ENCODE measurements around the gene MRC1. TPM values are rescaled to one million over a fixed set of nuclear protein-coding genes. Genes with fewer than 3 reads are reported as not detected.

MRC1 gene
- total RNA-seq, 3 donors from 2014 or later = 13.8 to 197 (median 29.3) TPM

GRCh38 chr10:17838080-17838648, 29.0 kb downstream of the MRC1 start:
- no peaks in the 10 kb centered on the region for H3K27me3 ChIP-seq
- TF ChIP-seq POLR2AphosphoS5 (IDR thresholded peaks at IDR 0.05) (no peak), POLR2A (IDR thresholded peaks at IDR 0.05) (no peak), CTCF (IDR thresholded peaks at IDR 0.05) (no peak)
- no peak for DNase-seq (ENCODE audit: low spot score in 2 of 2)
- no peaks in the 10 kb centered on the region for H3K36me3 ChIP-seq
- intact Hi-C loops (cut with DNase I; ENCODE audit: low total_unique reads) = no loop called here
- H3K4me3 ChIP-seq = no peak overlapping the region
- no peaks in the 10 kb centered on the region for H3K9me3 ChIP-seq
- no peaks in the 10 kb centered on the region for H3K4me1 ChIP-seq
- H3K27ac ChIP-seq = no peak overlapping the region

- intact Hi-C loops (cut with DNase I; ENCODE audit: low total_unique reads) = no loop called here
- H3K4me3 ChIP-seq = no peak overlapping the region
- H3K27me3 ChIP-seq = no peaks in the 10 kb centered on the region
- H3K4me1 ChIP-seq = no peaks in the 10 kb centered on the region
- TF ChIP-seq POLR2AphosphoS5 (IDR thresholded peaks at IDR 0.05) = no peak
- TF ChIP-seq POLR2A (IDR thresholded peaks at IDR 0.05) = no peak
- TF ChIP-seq CTCF (IDR thresholded peaks at IDR 0.05) = no peak
- no peaks in the 10 kb centered on the region for H3K36me3 ChIP-seq
- DNase-seq (ENCODE audit: low spot score in 2 of 2) = no peak
- H3K27ac ChIP-seq = no peak overlapping the region
- no peaks in the 10 kb centered on the region for H3K9me3 ChIP-seq
These were observed 31.9 kb downstream of the MRC1 start for GRCh38 chr10:17841050-17841449.

- no peak for DNase-seq (ENCODE audit: low spot score in 2 of 2)
- no peaks in the 10 kb centered on the region for H3K27me3 ChIP-seq
- H3K27ac ChIP-seq = no peak overlapping the region
- H3K9me3 ChIP-seq = no peaks in the 10 kb centered on the region
- intact Hi-C loops (cut with DNase I; ENCODE audit: low total_unique reads) = no loop called here
- no peak for TF ChIP-seq POLR2A (IDR thresholded peaks at IDR 0.05)
- TF ChIP-seq POLR2AphosphoS5 (IDR thresholded peaks at IDR 0.05) = no peak
- no peak for TF ChIP-seq CTCF (IDR thresholded peaks at IDR 0.05)
- H3K36me3 ChIP-seq = no peaks in the 10 kb centered on the region
- H3K4me1 ChIP-seq = no peaks in the 10 kb centered on the region
- H3K4me3 ChIP-seq = no peak overlapping the region
These were observed 33.5 kb downstream of the MRC1 start for GRCh38 chr10:17842641-17843040.

- intact Hi-C loops (cut with DNase I; ENCODE audit: low total_unique reads) = no loop called here
These were observed 38.6 kb downstream of the MRC1 start for GRCh38 chr10:17847585-17848296.

More at GRCh38 chr10:17847585-17848296, 38.6 kb downstream of the MRC1 start:
- Histone ChIP-seq H3K4me1 (no peaks in the 10 kb centered on the region), H3K27me3 (no peaks in the 10 kb centered on the region), H3K4me3 (no peak overlapping the region), H3K36me3 (no peaks in the 10 kb centered on the region), H3K9me3 (no peaks in the 10 kb centered on the region), H3K27ac (no peak overlapping the region)
- DNase-seq (ENCODE audit: low spot score in 2 of 2) = no peak
- TF ChIP-seq POLR2AphosphoS5 (IDR thresholded peaks at IDR 0.05) (no peak), CTCF (IDR thresholded peaks at IDR 0.05) (peak in 1 of 3 donors; percentile 23)
